GM23338 (cell line): Measurements from ENCODE around the gene SF1. TPM values are rescaled to one million over a fixed set of nuclear protein-coding genes. Genes with fewer than 3 reads are reported as not detected.
A peak's percentile ranks its signal among the peaks of the same experiment; 100 is the strongest.

Source experiments
- ATAC-seq: fragments of 200-7000 bp; cut with Tn5 transposase; 3 replicates; pipeline ENCODE4 v1.9.1; 2020
- DNase-seq: peaks from one replicate; pipeline ENCODE4 v3.0.0-alpha.2; 2015; ENCODE audit warnings: low spot score
- H2AFZ ChIP-seq: fragments of 200-600 bp; sonication (generic); 2 replicates; pipeline ENCODE4 v1.8.0; 2016; ENCODE audit warnings: antibody characterized with exemption, mild to moderate bottlenecking, moderate library complexity
- H3F3A ChIP-seq: fragments of 200-600 bp; sonication (generic); replicated peaks from 2 replicates; pipeline ENCODE4 v1.8.0; 2017; ENCODE audit warnings: antibody characterized with exemption, mixed run types, low read depth
- H3K27ac ChIP-seq: fragments of 200-600 bp; sonication (generic); 2 replicates; pipeline ENCODE4 v1.6.1; 2016; ENCODE audit warnings: low read depth
- H3K27me3 ChIP-seq: fragments of 200-600 bp; sonication (generic); 2 replicates; pipeline ENCODE4 v1.8.0; 2016; ENCODE audit warnings: mild to moderate bottlenecking, mixed run types, moderate library complexity; ENCODE audit not compliant: insufficient read depth
- H3K36me3 ChIP-seq: fragments of 200-600 bp; sonication (generic); 2 replicates; pipeline ENCODE4 v1.8.0; 2016; ENCODE audit warnings: mild to moderate bottlenecking; ENCODE audit not compliant: insufficient read depth
- H3K4me1 ChIP-seq: fragments of 200-600 bp; sonication (generic); 2 replicates; pipeline ENCODE4 v1.8.0; 2016; ENCODE audit warnings: mild to moderate bottlenecking, moderate library complexity; ENCODE audit not compliant: insufficient read depth
- H3K4me2 ChIP-seq: fragments of 200-600 bp; sonication (generic); 2 replicates; pipeline ENCODE4 v1.7.1; 2017; ENCODE audit warnings: mixed run types
- H3K4me3 ChIP-seq: fragments of 200-600 bp; sonication (generic); 2 replicates; pipeline ENCODE4 v1.6.1; 2016; ENCODE audit warnings: mixed run types
- H3K79me2 ChIP-seq: fragments of 200-600 bp; sonication (generic); replicated peaks from 2 replicates; pipeline ENCODE4 v1.8.0; 2017; ENCODE audit warnings: mild to moderate bottlenecking; ENCODE audit not compliant: insufficient read depth
- H3K9me2 ChIP-seq: fragments of 200-600 bp; sonication (generic); 2 replicates; pipeline ENCODE4 v1.8.0; 2017; ENCODE audit not compliant: insufficient read depth
- H4K20me1 ChIP-seq: fragments of 200-600 bp; sonication (generic); replicated peaks from 2 replicates; pipeline ENCODE4 v1.8.0; 2017; ENCODE audit warnings: mild to moderate bottlenecking; ENCODE audit not compliant: insufficient read depth
- H3K27ac Mint-ChIP-seq: 2 replicates; pipeline ENCODE4 v1.8.0; 2020; ENCODE audit warnings: inconsistent platforms, mild to moderate bottlenecking, moderate library complexity, mixed read lengths
- H3K27me3 Mint-ChIP-seq: 3 replicates; pipeline ENCODE4 v1.8.0; 2022; ENCODE audit warnings: low read depth, mild to moderate bottlenecking, moderate library complexity, mixed read lengths, inconsistent platforms; ENCODE audit not compliant: insufficient read depth, poor library complexity
- H3K36me3 Mint-ChIP-seq: 3 replicates; pipeline ENCODE4 v1.8.0; 2021; ENCODE audit warnings: low read depth, mild to moderate bottlenecking, inconsistent platforms, moderate library complexity, mixed read lengths
- H3K4me1 Mint-ChIP-seq: 3 replicates; pipeline ENCODE4 v1.8.0; 2020; ENCODE audit warnings: mild to moderate bottlenecking, inconsistent platforms, mixed read lengths
- H3K4me3 Mint-ChIP-seq: 3 replicates; pipeline ENCODE4 v1.8.0; 2021; ENCODE audit warnings: moderate library complexity, mild to moderate bottlenecking, inconsistent platforms, mixed read lengths
- H3K9me3 Mint-ChIP-seq: 3 replicates; pipeline ENCODE4 v1.8.0; 2020; ENCODE audit warnings: moderate library complexity, mild to moderate bottlenecking, inconsistent platforms, mixed read lengths
- CREB1 ChIP-seq: fragments of 250-450 bp; sonication (Bioruptor Pico); IDR thresholded peaks from 2 replicates; pipeline ENCODE4 v1.5.0; 2020; ENCODE audit warnings: low read depth, mild to moderate bottlenecking, moderate library complexity
- EZH2phosphoT487 ChIP-seq: fragments of 200-600 bp; sonication (generic); IDR thresholded peaks from one replicate; pipeline ENCODE4 v1.8.1; 2018; ENCODE audit warnings: antibody characterized with exemption; ENCODE audit not compliant: unreplicated experiment
- JUNB ChIP-seq: IDR thresholded peaks from one replicate; pipeline ENCODE4 v1.6.1; 2016; ENCODE audit warnings: antibody characterized with exemption; ENCODE audit not compliant: unreplicated experiment
- NANOG ChIP-seq: IDR thresholded peaks from 2 replicates; pipeline ENCODE4 v1.6.1; 2016; ENCODE audit warnings: antibody characterized with exemption, borderline replicate concordance
- POLR2AphosphoS5 ChIP-seq: IDR thresholded peaks from 2 replicates; pipeline ENCODE4 v1.6.1; 2016; ENCODE audit warnings: antibody characterized with exemption, low read depth
- STAT1 ChIP-seq: IDR thresholded peaks from one replicate; pipeline ENCODE4 v1.6.1; 2016; ENCODE audit warnings: antibody characterized with exemption; ENCODE audit not compliant: unreplicated experiment
- ZNF114 ChIP-seq: fragments of 250-450 bp; sonication (Bioruptor Pico); IDR thresholded peaks from 2 replicates; pipeline ENCODE4 v1.5.0; 2020; ENCODE audit warnings: mild to moderate bottlenecking, moderate library complexity
- polyA plus RNA-seq: library from polyadenylated mRNA; unstranded; fragments of >200 nt; fragmentation: Nextera tagmentation; extraction: Ambion mirVana; gene quantifications from 2 replicates; pipeline ENCODE4 v1.2.1, GENCODE V29; 2016
- total RNA-seq: library from RNA; depleted of rRNA; stranded (reverse); fragments of >200 nt; shearing (Covaris generic); gene quantifications from 2 replicates; pipeline ENCODE4 v1.2.3, GENCODE V29; 2014
- TF ChIP-seq, protein P1 (sequence below), 2 experiments: fragments of 200-600 bp in 1 of 2; sonication (generic) in 1 of 2; conservative IDR thresholded peaks; 2 replicates each; pipeline versions ENCODE4 v1.5.1 to v1.6.1; 2016 to 2017; ENCODE audit warnings: antibody characterized with exemption in 2 of 2, low read depth in 2 of 2, mild to moderate bottlenecking in 2 of 2, moderate library complexity in 1 of 2
- TF ChIP-seq, protein P2 (sequence below): IDR thresholded peaks from one replicate; pipeline ENCODE4 v1.6.1; 2018; ENCODE audit warnings: antibody characterized with exemption; ENCODE audit not compliant: unreplicated experiment
- TF ChIP-seq, protein P3 (sequence below): IDR thresholded peaks from 2 replicates; pipeline ENCODE4 v1.6.1; 2016; ENCODE audit warnings: antibody characterized with exemption

SF1 gene
- total and polyA plus RNA-seq, 2 experiments from 2014 or later = 76.9 to 252 TPM

DNA sequence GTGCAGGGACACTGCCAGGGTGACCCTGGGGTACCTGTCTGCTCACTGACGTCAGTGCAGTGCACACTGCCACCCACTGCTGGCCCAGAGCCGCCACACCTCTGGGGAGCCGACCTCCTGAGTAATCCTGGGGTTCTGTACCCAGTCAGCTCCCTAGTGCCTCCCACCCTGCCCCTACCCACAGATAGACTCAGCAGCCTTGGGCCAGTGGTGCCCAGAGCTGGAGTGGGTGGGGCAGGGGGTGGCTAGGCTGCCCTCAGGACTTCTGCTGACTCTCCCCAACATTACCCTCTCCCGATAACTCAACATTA is 61.1 kb downstream of the SF1 start:
- H3K27me3 ChIP-seq = peaks cover 49% of the 10 kb centered on the region
- peaks cover 28% of the 10 kb centered on the region for H3K4me1 ChIP-seq
- TF ChIP-seq, protein P1, sequence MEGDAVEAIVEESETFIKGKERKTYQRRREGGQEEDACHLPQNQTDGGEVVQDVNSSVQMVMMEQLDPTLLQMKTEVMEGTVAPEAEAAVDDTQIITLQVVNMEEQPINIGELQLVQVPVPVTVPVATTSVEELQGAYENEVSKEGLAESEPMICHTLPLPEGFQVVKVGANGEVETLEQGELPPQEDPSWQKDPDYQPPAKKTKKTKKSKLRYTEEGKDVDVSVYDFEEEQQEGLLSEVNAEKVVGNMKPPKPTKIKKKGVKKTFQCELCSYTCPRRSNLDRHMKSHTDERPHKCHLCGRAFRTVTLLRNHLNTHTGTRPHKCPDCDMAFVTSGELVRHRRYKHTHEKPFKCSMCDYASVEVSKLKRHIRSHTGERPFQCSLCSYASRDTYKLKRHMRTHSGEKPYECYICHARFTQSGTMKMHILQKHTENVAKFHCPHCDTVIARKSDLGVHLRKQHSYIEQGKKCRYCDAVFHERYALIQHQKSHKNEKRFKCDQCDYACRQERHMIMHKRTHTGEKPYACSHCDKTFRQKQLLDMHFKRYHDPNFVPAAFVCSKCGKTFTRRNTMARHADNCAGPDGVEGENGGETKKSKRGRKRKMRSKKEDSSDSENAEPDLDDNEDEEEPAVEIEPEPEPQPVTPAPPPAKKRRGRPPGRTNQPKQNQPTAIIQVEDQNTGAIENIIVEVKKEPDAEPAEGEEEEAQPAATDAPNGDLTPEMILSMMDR (conservative IDR thresholded peaks at IDR 0.05; ENCODE audit: low read depth in 2 of 2) = peak in 1 of 2 experiments; percentile 22; a peak in 1 of 4 replicates
- TF ChIP-seq, protein P2, sequence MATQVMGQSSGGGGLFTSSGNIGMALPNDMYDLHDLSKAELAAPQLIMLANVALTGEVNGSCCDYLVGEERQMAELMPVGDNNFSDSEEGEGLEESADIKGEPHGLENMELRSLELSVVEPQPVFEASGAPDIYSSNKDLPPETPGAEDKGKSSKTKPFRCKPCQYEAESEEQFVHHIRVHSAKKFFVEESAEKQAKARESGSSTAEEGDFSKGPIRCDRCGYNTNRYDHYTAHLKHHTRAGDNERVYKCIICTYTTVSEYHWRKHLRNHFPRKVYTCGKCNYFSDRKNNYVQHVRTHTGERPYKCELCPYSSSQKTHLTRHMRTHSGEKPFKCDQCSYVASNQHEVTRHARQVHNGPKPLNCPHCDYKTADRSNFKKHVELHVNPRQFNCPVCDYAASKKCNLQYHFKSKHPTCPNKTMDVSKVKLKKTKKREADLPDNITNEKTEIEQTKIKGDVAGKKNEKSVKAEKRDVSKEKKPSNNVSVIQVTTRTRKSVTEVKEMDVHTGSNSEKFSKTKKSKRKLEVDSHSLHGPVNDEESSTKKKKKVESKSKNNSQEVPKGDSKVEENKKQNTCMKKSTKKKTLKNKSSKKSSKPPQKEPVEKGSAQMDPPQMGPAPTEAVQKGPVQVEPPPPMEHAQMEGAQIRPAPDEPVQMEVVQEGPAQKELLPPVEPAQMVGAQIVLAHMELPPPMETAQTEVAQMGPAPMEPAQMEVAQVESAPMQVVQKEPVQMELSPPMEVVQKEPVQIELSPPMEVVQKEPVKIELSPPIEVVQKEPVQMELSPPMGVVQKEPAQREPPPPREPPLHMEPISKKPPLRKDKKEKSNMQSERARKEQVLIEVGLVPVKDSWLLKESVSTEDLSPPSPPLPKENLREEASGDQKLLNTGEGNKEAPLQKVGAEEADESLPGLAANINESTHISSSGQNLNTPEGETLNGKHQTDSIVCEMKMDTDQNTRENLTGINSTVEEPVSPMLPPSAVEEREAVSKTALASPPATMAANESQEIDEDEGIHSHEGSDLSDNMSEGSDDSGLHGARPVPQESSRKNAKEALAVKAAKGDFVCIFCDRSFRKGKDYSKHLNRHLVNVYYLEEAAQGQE = no peak
- no peak overlapping the region for H3K4me3 ChIP-seq
- H3F3A ChIP-seq = peaks cover 9% of the 10 kb centered on the region
- peaks cover 53% of the 10 kb centered on the region for H3K27me3 Mint-ChIP-seq
- H3K27ac Mint-ChIP-seq = no peak overlapping the region
- H3K4me1 Mint-ChIP-seq = peaks cover 53% of the 10 kb centered on the region
- H3K27ac ChIP-seq = no peak overlapping the region
- peaks cover 5% of the 10 kb centered on the region; the same call in 1 of the 2 replicates for H4K20me1 ChIP-seq
- no peaks in the 10 kb centered on the region for H3K9me3 Mint-ChIP-seq
- H3K36me3 Mint-ChIP-seq = no peaks in the 10 kb centered on the region; the same call in 2 of the 3 replicates
- H3K4me3 Mint-ChIP-seq = no peak overlapping the region
- no peaks in the 10 kb centered on the region for H3K9me2 ChIP-seq
- DNase-seq (no peak), ATAC-seq (no peak; the same call in 2 of the 3 replicates)
- H3K4me2 ChIP-seq = no peak overlapping the region
- H2AFZ ChIP-seq = no peak overlapping the region
- no peaks in the 10 kb centered on the region for H3K36me3 ChIP-seq
- H3K79me2 ChIP-seq = no peaks in the 10 kb centered on the region

DNA sequence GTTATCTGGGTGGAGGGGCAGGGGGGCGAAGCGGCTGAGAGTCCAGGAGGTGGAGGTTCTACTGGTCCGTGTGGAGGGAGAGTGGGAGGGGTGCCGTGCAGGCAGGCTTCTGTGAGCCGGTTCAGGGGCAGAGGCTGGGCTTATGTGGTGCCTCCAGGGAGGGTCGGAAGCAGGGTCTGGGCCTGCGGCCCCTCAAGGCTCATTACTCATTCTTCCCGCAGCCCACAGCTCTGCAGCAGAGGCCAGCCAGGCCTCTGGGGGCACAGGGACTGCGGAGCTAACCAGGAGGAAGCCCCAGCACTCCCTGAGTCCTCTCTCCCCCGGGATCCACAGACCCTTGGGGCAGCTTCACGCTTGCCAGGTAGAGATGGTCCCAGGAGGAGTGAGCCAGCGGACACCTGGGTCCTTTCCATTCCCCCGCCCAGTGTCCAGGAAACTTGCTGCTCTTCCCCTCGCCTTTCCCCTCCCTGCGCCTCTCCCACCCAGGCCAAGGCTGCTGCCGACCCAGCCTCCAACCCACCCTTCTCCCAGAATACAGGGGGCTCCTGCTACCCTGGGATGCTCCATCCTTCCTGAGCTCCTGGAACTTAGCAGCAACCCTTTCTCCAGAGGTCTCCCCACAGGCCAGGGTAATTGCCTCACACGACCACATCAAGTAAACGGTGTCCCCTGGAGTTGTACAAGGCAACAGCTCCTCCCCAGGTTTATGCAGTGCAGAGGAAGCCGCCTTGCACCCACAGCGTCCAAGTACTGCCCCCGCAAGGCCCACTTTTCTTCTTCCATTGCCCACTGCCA is 61.7 kb downstream of the SF1 start:
- peaks cover 49% of the 10 kb centered on the region for H3K27me3 ChIP-seq
- H3K36me3 ChIP-seq = no peaks in the 10 kb centered on the region
- ATAC-seq = peak; percentile 4; the same call in 1 of the 3 replicates
- H4K20me1 ChIP-seq = peaks cover 5% of the 10 kb centered on the region; the same call in 1 of the 2 replicates
- H3K27me3 Mint-ChIP-seq = peaks cover 53% of the 10 kb centered on the region
- H3F3A ChIP-seq = peaks cover 9% of the 10 kb centered on the region
- H3K4me1 ChIP-seq = peaks cover 26% of the 10 kb centered on the region
- H2AFZ ChIP-seq = no peak overlapping the region
- no peaks in the 10 kb centered on the region; the same call in 2 of the 3 replicates for H3K36me3 Mint-ChIP-seq
- no peak overlapping the region for H3K27ac ChIP-seq
- H3K4me3 Mint-ChIP-seq = no peak overlapping the region
- 0 out of 2 replicates have a peak overlapping the region, but pooled peaks have one; percentile 20 for H3K4me2 ChIP-seq
- no peak for DNase-seq
- peaks cover 54% of the 10 kb centered on the region for H3K4me1 Mint-ChIP-seq
- no peaks in the 10 kb centered on the region for H3K79me2 ChIP-seq
- no peak overlapping the region for H3K4me3 ChIP-seq
- no peaks in the 10 kb centered on the region for H3K9me2 ChIP-seq
- no peaks in the 10 kb centered on the region for H3K9me3 Mint-ChIP-seq
- H3K27ac Mint-ChIP-seq = no peak overlapping the region
- no peak for TF ChIP-seq ZNF114 (CRISPR knock-in tag)
- TF ChIP-seq, protein P1 (conservative IDR thresholded peaks at IDR 0.05; ENCODE audit: low read depth in 2 of 2) = no peak
- no peak for TF ChIP-seq JUNB
- TF ChIP-seq, protein P3, sequence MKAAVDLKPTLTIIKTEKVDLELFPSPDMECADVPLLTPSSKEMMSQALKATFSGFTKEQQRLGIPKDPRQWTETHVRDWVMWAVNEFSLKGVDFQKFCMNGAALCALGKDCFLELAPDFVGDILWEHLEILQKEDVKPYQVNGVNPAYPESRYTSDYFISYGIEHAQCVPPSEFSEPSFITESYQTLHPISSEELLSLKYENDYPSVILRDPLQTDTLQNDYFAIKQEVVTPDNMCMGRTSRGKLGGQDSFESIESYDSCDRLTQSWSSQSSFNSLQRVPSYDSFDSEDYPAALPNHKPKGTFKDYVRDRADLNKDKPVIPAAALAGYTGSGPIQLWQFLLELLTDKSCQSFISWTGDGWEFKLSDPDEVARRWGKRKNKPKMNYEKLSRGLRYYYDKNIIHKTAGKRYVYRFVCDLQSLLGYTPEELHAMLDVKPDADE = no peak
- TF ChIP-seq CREB1 (CRISPR knock-in tag) = no peak
- TF ChIP-seq NANOG = no peak
- TF ChIP-seq, protein P2 = no peak
- TF ChIP-seq EZH2phosphoT487 = no peak
- no peak for TF ChIP-seq STAT1
- TF ChIP-seq POLR2AphosphoS5 = no peak
